Sigmoid colon (tissue), 4 donors: Measurements from ENCODE around the gene ABLIM3.

ENCODE experiments used
- CTCF ChIP-seq, 4 experiments: fragments of 450-650 bp in 3 of 4; fragments of 200-600 bp in 1 of 4; IDR thresholded peaks; one replicate each; pipeline ENCODE4 v1.5.1; 2016 to 2019; ENCODE audit warnings: antibody characterized with exemption in 4 of 4, mild to moderate bottlenecking in 3 of 4, moderate library complexity in 2 of 4
- EP300 ChIP-seq, 4 donors: sonication (generic); formaldehyde crosslinking; IDR thresholded peaks; one replicate each; pipeline ENCODE4 v1.6.1; 2017; ENCODE audit warnings: antibody characterized with exemption in 4 of 4
- POLR2A ChIP-seq, 2 donors: fragments of 450-650 bp; IDR thresholded peaks; one replicate each; pipeline ENCODE4 v1.6.1; 2016; ENCODE audit warnings: antibody characterized with exemption in 2 of 2, mild to moderate bottlenecking in 2 of 2, moderate library complexity in 2 of 2
- POLR2AphosphoS5 ChIP-seq, 4 donors: sonication (generic); formaldehyde crosslinking; IDR thresholded peaks; one replicate each; pipeline ENCODE4 v1.6.1; 2017; ENCODE audit warnings: antibody characterized with exemption in 4 of 4

GRCh38 chr5:149279661-149280060, 138.4 kb downstream of the ABLIM3 start:
- TF ChIP-seq CTCF (IDR thresholded peaks at IDR 0.05) (no peak), POLR2AphosphoS5 (IDR thresholded peaks at IDR 0.05) (no peak), POLR2A (IDR thresholded peaks at IDR 0.05) (no peak), EP300 (IDR thresholded peaks at IDR 0.05) (no peak)
